ENCODE results near the gene C8G.

C8G gene

GRCh38 chr9:136964833-136965422 lies 19.9 kb downstream of the C8G start:
- no peak for DNase-seq (ENCODE audit: extremely low read depth in 1 of 2, low read depth in 1 of 2)

DNA sequence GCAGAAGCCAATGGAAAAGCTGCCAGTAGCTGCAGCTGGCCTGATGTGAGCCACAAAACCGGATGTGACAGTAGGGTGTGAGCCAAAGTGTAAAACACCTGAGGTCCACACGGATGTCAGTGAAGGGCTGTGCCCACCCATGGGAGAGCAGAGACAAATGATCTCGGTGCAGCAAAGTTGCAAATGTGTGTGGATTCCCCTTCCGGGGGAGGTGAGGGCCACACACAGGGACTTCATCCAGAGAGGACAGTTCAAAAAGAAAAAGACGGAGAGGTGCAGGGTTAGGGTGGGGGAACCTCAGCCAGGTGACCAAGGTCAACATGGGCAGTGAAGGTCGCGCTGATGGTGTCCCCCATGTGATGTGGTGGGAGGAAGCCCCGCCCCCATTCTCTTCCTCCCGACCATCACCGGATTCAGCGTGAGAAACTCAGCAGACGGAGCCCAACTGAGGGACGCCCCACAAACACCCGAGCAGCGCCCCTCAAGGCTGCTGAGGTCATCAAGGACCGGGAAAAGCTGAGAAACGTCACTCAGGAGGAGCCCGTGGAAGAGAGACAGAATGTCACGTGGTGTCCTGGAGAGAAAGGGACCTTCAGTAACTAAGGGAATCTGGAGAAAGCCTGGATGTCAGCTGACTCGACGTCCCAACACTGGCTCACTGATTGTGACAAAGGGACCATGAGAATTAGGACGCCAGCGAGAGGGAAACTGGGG lies 20.9 kb downstream of the C8G start:
- no peak for DNase-seq (ENCODE audit: extremely low read depth in 1 of 2, low read depth in 1 of 2)

- no peak for DNase-seq (ENCODE audit: extremely low read depth in 1 of 2, low read depth in 1 of 2)
Observed at GRCh38 chr9:136968333-136969127, 23.5 kb downstream of the C8G start.

- no peak for DNase-seq (ENCODE audit: extremely low read depth in 1 of 2, low read depth in 1 of 2)
Observed at GRCh38 chr9:136969150-136969549, 24.1 kb downstream of the C8G start.

DNA sequence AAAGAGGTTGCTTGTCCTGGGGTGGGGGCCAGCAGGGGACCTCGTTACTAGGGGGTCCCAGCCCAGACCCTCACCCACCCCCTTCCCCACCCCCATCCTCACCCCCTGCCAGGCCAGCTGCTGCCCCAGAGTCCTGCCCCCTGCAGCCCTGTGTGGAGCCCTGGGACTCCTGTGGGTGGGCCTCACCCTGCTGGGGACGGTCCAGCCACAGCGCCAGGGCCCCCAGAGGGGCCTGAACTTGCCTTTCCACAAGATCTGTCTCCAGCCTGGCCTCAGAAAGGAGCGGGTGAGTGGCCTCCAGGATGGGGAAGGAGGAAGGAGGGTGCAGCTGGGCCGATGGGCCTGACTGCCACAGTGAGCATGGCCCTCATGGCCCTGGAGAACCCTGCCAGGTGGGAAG lies 24.7 kb downstream of the C8G start:
- no peak for DNase-seq (ENCODE audit: extremely low read depth in 1 of 2, low read depth in 1 of 2)

- DNase-seq (ENCODE audit: extremely low read depth in 1 of 2, low read depth in 1 of 2) = no peak
Observed at GRCh38 chr9:136970361-136970760, 25.3 kb downstream of the C8G start.

GRCh38 chr9:136971746-136972145 lies 26.7 kb downstream of the C8G start:
- DNase-seq (ENCODE audit: extremely low read depth in 1 of 2, low read depth in 1 of 2) = no peak

GRCh38 chr9:136972335-136972734 lies 27.3 kb downstream of the C8G start:
- no peak for DNase-seq (ENCODE audit: extremely low read depth in 1 of 2, low read depth in 1 of 2)

DNA sequence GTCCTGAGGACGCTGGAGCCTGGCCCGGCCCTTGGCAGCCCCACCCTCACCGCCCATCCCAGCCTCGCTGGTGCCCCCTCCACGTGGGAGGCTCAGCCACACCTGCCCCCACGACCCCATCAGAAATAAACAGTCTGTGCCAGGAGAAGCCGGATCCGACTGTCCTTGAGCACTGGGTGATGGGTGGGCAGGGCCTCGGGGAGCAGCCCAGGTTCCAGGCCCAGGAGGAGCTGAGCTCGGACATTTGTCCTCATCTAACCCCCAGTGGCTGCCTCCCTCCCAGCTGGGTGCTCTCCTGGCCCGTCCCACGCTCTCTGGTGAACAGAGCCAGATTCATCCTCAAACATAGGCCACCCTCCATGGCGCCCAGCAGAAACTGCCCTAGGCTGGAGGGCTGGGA lies 27.7 kb downstream of the C8G start:
- no peak for DNase-seq (ENCODE audit: extremely low read depth in 1 of 2, low read depth in 1 of 2)

GRCh38 chr9:136973618-136974617 lies 28.9 kb downstream of the C8G start:
- DNase-seq (ENCODE audit: extremely low read depth in 1 of 2, low read depth in 1 of 2) = no peak

DNA sequence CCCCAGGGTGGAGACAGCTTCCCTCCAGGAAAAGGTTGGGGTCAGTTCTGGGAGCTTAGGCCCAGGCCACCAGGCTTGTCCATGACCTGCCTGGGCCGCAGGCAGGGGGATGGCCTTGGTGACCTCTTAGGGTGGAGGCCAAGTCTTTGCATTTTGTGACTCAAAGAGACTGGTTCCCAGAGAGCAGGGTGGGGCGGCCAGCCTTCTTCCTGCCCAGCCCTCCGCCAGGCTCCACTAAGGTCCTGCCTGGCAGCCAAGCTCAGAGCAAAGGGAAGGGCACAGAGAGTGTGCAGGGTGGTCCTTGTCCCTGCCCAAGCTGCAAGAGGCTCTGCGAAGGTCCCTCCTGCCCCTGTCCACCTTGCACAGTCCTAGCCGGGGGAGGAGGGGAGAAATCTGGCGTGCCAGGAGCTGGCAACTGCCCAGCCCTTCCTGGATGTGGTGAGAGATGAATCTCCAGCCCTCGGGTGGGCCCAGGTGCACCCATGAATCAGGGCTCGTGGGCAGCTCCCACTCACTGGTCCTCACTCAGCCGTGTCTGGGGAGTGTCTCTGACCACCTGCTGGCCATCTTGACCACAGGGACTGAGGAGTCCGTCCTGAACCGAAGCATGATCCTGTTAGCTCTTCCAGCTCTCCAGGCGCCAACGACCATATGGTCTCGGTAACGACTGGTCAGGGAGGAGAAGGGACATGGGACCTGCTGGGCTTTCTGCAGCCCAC lies 29.9 kb downstream of the C8G start:
- no peak for DNase-seq (ENCODE audit: extremely low read depth in 1 of 2, low read depth in 1 of 2)

DNA sequence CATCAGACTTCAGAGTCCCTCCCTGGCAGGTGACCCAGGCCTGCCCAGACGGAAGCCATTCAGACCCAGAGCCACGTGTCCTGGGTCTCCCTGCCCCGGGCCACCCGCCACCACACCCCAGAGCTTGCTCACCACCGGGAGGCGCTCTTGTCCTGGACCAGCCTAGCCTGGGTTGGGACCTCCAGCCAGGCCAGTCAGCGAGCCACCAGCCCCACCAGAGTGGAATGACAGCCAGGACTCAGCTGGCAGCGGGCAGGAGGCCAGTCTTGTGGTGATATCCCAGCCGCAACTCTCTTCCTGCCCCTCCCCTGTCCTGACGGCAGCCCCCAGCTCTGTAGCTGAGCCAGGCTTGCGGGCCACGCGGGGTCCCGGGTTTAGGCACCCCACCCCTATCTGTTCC lies 30.6 kb downstream of the C8G start:
- no peak for DNase-seq (ENCODE audit: extremely low read depth in 1 of 2, low read depth in 1 of 2)

- DNase-seq (ENCODE audit: extremely low read depth in 1 of 2, low read depth in 1 of 2) = no peak
Observed at GRCh38 chr9:136977223-136977622, 32.2 kb downstream of the C8G start, which contains the start of gene PTGDS. Gene PTGDS (plus strand): TSS chr9:136977504. CDS start chr9:136977579, 75 bp downstream.

GRCh38 chr9:136977649-136978072 lies 32.6 kb downstream of the C8G start:
- DNase-seq (ENCODE audit: extremely low read depth in 1 of 2, low read depth in 1 of 2) = no peak

DNA sequence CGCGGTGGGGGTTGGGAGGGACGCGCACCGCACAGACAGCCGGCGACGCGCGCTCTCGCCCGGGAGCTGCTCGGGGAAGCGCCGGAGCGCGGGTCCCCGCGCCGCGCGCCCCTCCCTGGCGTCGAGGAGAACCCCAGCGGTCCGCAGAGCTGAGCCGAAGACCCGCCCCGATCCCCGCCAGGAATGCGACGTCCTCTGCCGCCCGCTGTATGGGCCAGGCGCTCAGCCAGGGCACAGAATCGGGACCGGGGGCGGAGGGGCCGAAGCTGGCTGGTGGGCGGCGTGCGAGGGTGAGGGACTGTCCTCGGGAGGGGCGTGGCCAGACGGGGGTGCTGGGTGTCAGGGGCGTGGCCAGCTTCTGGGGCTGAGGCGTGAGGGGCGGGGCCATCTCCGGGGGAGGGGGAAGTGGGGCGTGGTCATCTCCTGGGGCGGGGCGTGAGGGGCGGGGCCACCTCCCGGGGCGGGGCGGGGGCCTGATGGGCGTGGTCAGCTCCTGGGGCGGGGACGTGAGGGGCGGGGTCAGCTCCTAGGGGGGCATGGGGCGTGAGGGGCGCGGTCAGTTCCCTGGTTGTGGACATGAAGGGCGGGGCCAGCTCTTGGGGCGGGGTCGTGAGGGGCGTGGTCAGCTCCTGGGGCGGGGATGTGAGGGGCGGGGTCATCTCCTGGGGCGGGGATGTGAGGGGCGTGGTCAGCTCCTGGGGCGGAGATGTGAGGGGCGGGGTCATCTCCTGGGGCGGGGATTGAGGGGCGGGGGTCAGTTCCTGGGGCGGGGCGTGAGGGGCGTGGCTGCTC lies 33.2 kb downstream of the C8G start:
- peak; percentile 44 to 67 for DNase-seq (ENCODE audit: extremely low read depth in 1 of 2, low read depth in 1 of 2)

GRCh38 chr9:136978865-136979544 lies 34.0 kb downstream of the C8G start:
- no peak for DNase-seq (ENCODE audit: extremely low read depth in 1 of 2, low read depth in 1 of 2)

GRCh38 chr9:136979769-136980587 lies 34.9 kb downstream of the C8G start:
- DNase-seq (ENCODE audit: extremely low read depth in 1 of 2, low read depth in 1 of 2) = no peak
